A549 treated with ZK216348 at 1 μM for 4 hours (cell line): Measurements from ENCODE around the gene SATB2. TPM values are rescaled to one million over a fixed set of nuclear protein-coding genes. Genes with fewer than 3 reads are reported as not detected.

ENCODE experiments used
- total RNA-seq: library from RNA; stranded (reverse); fragments of 200-300 nt; extraction: Qiagen RNA extraction; gene quantifications from 5 replicates; pipeline ENCODE4 v1.2.3, GENCODE V29; 2022; ENCODE audit warnings: low read depth

The SATB2 gene
- 2.8 to 3.8 TPM (median 3.0 TPM) in 5 replicates for total RNA-seq

GRCh38 chr2:199457147-199458008 is at the start of gene SATB2:
Gene SATB2 (minus strand): TSS chr2:199457939. CDS start chr2:199456037, 1,902 bp downstream.

